Spleen (tissue), 11 donors: ENCODE results near the gene POLN. TPM values are rescaled to one million over a fixed set of nuclear protein-coding genes. Genes with fewer than 3 reads are reported as not detected.
"Not testable (repeated sequence)": the region's sequence is repeated elsewhere in the genome, so short reads cannot be mapped to it uniquely, and the experiment has no call there.

ENCODE experiments used
- DNase-seq: peaks from one replicate; pipeline ENCODE4 v3.0.0-alpha.2; 2020
- H3K27ac ChIP-seq, 8 donors: fragments of 200-600 bp; sonication (generic) in 7 of 8; 1 replicate in 4 of 8; 2 replicates in 4 of 8; pipeline versions ENCODE4 v1.5.0 to v1.8.0; 2016 to 2021; ENCODE audit warnings: inconsistent platforms in 4 of 8, mild to moderate bottlenecking in 4 of 8, moderate library complexity in 1 of 8
- H3K27me3 ChIP-seq, 7 donors: fragments of 200-600 bp; sonication (generic) in 6 of 7; replicated peaks in 1 of 7; 1 replicate in 4 of 7; 2 replicates in 3 of 7; pipeline versions ENCODE4 v1.5.0 to v1.8.0; 2016 to 2021; ENCODE audit warnings: inconsistent platforms in 3 of 7, mild to moderate bottlenecking in 1 of 7
- H3K36me3 ChIP-seq, 6 donors: fragments of 200-600 bp; sonication (generic) in 5 of 6; 1 replicate in 4 of 6; 2 replicates in 2 of 6; pipeline versions ENCODE4 v1.5.0 to v1.8.0; 2016 to 2021; ENCODE audit warnings: inconsistent platforms in 2 of 6
- H3K4me1 ChIP-seq, 6 donors: fragments of 200-600 bp; sonication (generic) in 5 of 6; 1 replicate in 3 of 6; 2 replicates in 3 of 6; pipeline versions ENCODE4 v1.5.0 to v1.8.0; 2016 to 2021; ENCODE audit warnings: inconsistent platforms in 3 of 6
- H3K4me3 ChIP-seq, 8 donors: fragments of 200-600 bp; sonication (generic) in 7 of 8; 1 replicate in 4 of 8; 2 replicates in 4 of 8; pipeline versions ENCODE4 v1.5.0 to v1.8.0; 2016 to 2021; ENCODE audit warnings: inconsistent platforms in 4 of 8, mild to moderate bottlenecking in 4 of 8, moderate library complexity in 2 of 8
- H3K9me3 ChIP-seq, 8 donors: fragments of 200-600 bp; sonication (generic) in 7 of 8; 1 replicate in 4 of 8; 2 replicates in 4 of 8; pipeline versions ENCODE4 v1.5.0 to v1.8.0; 2016 to 2021; ENCODE audit warnings: inconsistent platforms in 4 of 8
- POLR2A ChIP-seq, 3 donors: fragments of 450-650 bp; IDR thresholded peaks; one replicate each; pipeline ENCODE4 v1.5.1; 2017; ENCODE audit warnings: antibody characterized with exemption in 3 of 3, mild to moderate bottlenecking in 1 of 3
- POLR2AphosphoS5 ChIP-seq, 3 donors: sonication (generic); formaldehyde crosslinking; IDR thresholded peaks; one replicate each; pipeline ENCODE4 v1.5.1; 2017; ENCODE audit warnings: antibody characterized with exemption in 3 of 3
- WGBS, 5 donors: extraction: QIAGEN DNeasy Blood & Tissue Kit in 3 of 5; methylation state at CpG; one replicate each; pipeline versions ENCODE4 v1.1.5 to v1.1.7; 2013 to 2018; 5-methylcytosine and 5-hydroxymethylcytosine counted together
- intact Hi-C: fragments of 100-400 bp; cut with DNase I; formaldehyde crosslinking; loops from one replicate; pipeline ENCODE4 v1.15.0; 2023; ENCODE audit warnings: low total_unique reads
- polyA plus RNA-seq, 3 donors: library from polyadenylated mRNA; stranded (reverse); fragments of 200-250 nt; gene quantifications; one replicate each; pipeline ENCODE4 v1.2.1, GENCODE V29; 2013
- total RNA-seq, 7 donors: library from RNA; depleted of rRNA in 3 of 7; stranded (reverse); fragments of >200 nt in 3 of 7; fragmentation: NEBNext Ultra II Directional in 4 of 7; extraction: Animal tissue kit (Norgen Biotek cat#: 25700) in 4 of 7; gene quantifications; one replicate each; pipeline versions ENCODE4 v1.1.0 to v1.2.1, GENCODE V29; 2016 to 2021
- TF ChIP-seq, protein P1 (sequence below), 11 experiments: fragments of 200-600 bp in 7 of 11; fragments of 450-650 bp in 4 of 11; sonication (generic) in 4 of 11; IDR thresholded peaks in 8 of 11; conservative IDR thresholded peaks in 3 of 11; 1 replicate in 7 of 11; 2 replicates in 4 of 11; pipeline versions ENCODE4 v1.4.0 to v1.8.0; 2016 to 2021; ENCODE audit warnings: antibody characterized with exemption in 11 of 11, inconsistent platforms in 4 of 11, mild to moderate bottlenecking in 1 of 11
- donor health status: healthy with polysubstance abuse.
- donor health status: DM: no; HTN: no; CAD: no; lungs with moderate emphysema.
- donor health status: DM: no; HTN: no; CAD: no.
- donor health status: Bipolar disorder and iron deficiency.
- donor health status: healthy.
- donor health status: DM: no; HTN: no; CAD: no.
- donor health status: DM: yes; HTN: yes; CAD: no.

POLN gene
- total and polyA plus RNA-seq, 10 donors, result 1.2 to 3.5 (median 2.5) TPM

DNA sequence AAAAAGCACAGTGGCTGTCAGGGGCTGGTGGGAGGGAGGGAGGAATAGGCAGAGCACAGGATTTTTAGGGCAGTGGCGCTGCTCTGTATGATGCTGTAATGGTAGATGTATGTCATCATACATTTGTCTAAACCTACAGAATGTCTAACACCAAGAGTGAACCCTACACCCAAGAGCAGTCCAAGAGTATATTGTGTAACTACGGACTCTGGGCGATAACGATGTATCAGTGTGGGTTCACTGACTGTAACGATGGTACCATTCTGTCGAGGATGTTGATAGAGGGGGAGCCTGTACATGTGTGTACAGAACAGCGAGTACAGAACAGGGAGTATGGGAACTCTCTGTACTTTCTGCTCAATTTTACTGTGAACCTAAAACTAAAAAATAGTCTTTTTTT is 76.5 kb downstream of the POLN start:
- 81 to 98% (median 96%) methylated on average over 7 of the region's 7 CpGs for WGBS, 5 donors
- Histone ChIP-seq H3K4me1 (no peaks in the 10 kb centered on the region), H3K4me3 (no peak overlapping the region), H3K9me3 (no peaks in the 10 kb centered on the region), H3K36me3 (peaks cover 0 to 18% (median 0%) of the 10 kb centered on the region in 6 donors), H3K27me3 (no peaks in the 10 kb centered on the region), H3K27ac (no peak overlapping the region)
- DNase-seq, result no peak
- intact Hi-C loops, result no loop called here
- TF ChIP-seq POLR2AphosphoS5 (IDR thresholded peaks at IDR 0.05) (no peak), POLR2A (IDR thresholded peaks at IDR 0.05) (no peak)
- TF ChIP-seq, protein P1, sequence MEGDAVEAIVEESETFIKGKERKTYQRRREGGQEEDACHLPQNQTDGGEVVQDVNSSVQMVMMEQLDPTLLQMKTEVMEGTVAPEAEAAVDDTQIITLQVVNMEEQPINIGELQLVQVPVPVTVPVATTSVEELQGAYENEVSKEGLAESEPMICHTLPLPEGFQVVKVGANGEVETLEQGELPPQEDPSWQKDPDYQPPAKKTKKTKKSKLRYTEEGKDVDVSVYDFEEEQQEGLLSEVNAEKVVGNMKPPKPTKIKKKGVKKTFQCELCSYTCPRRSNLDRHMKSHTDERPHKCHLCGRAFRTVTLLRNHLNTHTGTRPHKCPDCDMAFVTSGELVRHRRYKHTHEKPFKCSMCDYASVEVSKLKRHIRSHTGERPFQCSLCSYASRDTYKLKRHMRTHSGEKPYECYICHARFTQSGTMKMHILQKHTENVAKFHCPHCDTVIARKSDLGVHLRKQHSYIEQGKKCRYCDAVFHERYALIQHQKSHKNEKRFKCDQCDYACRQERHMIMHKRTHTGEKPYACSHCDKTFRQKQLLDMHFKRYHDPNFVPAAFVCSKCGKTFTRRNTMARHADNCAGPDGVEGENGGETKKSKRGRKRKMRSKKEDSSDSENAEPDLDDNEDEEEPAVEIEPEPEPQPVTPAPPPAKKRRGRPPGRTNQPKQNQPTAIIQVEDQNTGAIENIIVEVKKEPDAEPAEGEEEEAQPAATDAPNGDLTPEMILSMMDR (IDR thresholded peaks at IDR 0.05 in 8 of 11, conservative IDR thresholded peaks at IDR 0.05 in 3 of 11), result no peak

DNA sequence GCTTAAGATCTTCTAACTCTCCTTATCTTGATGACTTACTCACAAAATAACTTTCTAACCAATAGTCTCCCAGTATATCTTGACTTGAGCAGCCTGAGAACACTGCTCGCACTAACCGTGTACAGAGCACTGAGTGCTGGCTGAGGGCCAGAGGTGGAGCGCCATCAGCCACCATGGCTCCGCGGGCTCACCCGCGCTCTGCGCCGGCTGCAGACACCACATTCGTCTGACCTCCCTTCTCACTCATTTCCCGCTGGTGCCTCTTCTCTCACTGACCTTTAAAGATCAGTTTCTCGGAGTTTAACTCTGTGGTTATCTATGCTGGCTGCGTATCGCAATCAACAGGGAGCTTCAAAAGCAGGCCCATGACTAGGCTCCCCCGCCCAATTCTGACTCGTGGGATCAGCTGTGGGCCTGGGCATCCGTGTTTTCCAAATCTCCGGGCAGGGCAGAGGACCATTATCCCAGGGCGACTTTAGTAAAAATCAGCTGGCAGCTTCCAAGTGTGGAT is 78.6 kb downstream of the POLN start:
- intact Hi-C loops, result no loop called here
- WGBS, 5 donors, result 86 to 96% (median 87%) methylated on average over 19 of the region's 19 CpGs
- Histone ChIP-seq H3K9me3 (no peaks in the 10 kb centered on the region), H3K27ac (no peak overlapping the region), H3K4me1 (no peaks in the 10 kb centered on the region), H3K36me3 (no peaks in the 10 kb centered on the region), H3K27me3 (no peaks in the 10 kb centered on the region), H3K4me3 (no peak overlapping the region)
- no peak for DNase-seq
- TF ChIP-seq POLR2A (IDR thresholded peaks at IDR 0.05) (no peak), POLR2AphosphoS5 (IDR thresholded peaks at IDR 0.05) (no peak)
- TF ChIP-seq, protein P1 (IDR thresholded peaks at IDR 0.05 in 8 of 11, conservative IDR thresholded peaks at IDR 0.05 in 3 of 11), result no peak

DNA sequence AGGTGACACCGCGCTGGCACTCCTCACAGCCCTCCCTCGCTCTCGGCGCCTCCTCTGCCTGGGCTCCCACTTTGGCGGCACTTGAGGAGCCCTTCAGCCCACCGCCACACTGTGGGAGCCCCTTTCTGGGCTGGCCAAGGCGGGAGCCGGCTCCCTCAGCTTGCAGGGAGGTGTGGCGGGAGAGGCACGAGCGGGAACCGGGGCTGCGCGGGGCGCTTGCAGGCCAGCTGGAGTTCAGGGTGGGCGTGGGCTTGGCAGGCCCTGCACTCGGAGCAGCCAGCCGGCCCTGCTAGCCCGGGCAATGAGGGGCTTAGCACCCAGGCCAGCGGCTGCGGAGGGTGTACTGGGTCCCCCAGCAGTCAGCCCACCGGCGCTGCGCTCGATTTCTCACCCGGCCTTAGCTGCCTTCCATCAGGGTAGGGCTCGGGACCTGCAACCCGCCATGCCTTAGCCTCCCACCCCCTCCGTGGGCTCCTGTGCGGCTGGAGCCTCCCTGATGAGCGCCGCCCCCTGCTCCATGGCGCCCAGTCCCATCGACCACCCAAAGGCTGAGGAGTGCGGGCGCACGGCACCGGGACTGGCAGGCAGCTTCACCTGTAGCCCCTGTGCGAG is 80.7 kb downstream of the POLN start:
- 93 to 98% (median 96%) methylated on average over 18 to 40 of the region's 40 CpGs for WGBS, 5 donors
- intact Hi-C loops, result not testable (repeated sequence)

DNA sequence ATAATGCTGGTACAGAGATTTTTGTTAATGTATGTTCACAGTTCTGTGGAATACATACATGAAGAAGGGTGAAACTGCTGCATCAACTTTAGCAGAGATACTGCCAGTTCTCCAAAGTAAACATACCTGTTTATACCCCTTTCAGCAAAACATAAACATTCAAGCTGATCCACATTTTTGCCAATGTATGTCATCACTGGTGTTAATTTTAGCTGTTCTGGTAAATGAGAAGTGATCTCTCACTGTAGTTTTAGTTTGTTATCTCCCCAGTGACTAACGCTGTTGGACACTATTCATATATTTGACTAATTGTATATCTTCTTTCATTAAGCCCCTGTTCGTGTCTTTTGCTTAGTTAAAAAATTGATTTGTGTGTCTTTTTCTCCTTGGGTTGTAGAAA is 82.0 kb downstream of the POLN start:
- intact Hi-C loops, result no loop called here
- Histone ChIP-seq H3K27ac (no peak overlapping the region), H3K9me3 (peaks cover 0 to 4% (median 0%) of the 10 kb centered on the region in 8 donors), H3K36me3 (no peaks in the 10 kb centered on the region), H3K4me3 (no peak overlapping the region), H3K4me1 (no peaks in the 10 kb centered on the region), H3K27me3 (no peaks in the 10 kb centered on the region)
- TF ChIP-seq POLR2A (IDR thresholded peaks at IDR 0.05) (no peak), POLR2AphosphoS5 (IDR thresholded peaks at IDR 0.05) (no peak)
- TF ChIP-seq, protein P1 (IDR thresholded peaks at IDR 0.05 in 8 of 11, conservative IDR thresholded peaks at IDR 0.05 in 3 of 11), result no peak
- 83 to 92% (median 89%) methylated on average over 2 of the region's 2 CpGs for WGBS, 5 donors
- no peak for DNase-seq

More for the DNA sequence above, 80.7 kb downstream of the POLN start:
- not testable (repeated sequence) for H3K27ac ChIP-seq, H3K9me3 ChIP-seq, DNase-seq, H3K4me1 ChIP-seq, H3K36me3 ChIP-seq, H3K4me3 ChIP-seq, H3K27me3 ChIP-seq
